Measurements from ENCODE around the gene RGMB. TPM values are rescaled to one million over a fixed set of nuclear protein-coding genes. Genes with fewer than 3 reads are reported as not detected.

Gene RGMB
- total and polyA plus RNA-seq, 2 donors (not counting 1 experiment from before 2014, with no cell fraction given) = 81.6 to 185 TPM

- Histone ChIP-seq H3K4me2 (ENCODE audit: extremely low read depth, insufficient read depth, low read length) (peak overlapping the region; percentile 26), H3K27me3 (ENCODE audit: control insufficient read depth, insufficient read depth, low read length) (no peaks in the 10 kb centered on the region), H4K20me1 (ENCODE audit: control insufficient read depth, extremely low read depth, insufficient read depth, low read length) (no peaks in the 10 kb centered on the region), H3K4me1 (ENCODE audit: control insufficient read depth, extremely low read depth, insufficient read depth, low read length) (no peaks in the 10 kb centered on the region), H3K4me3 (replicated peaks in 1 of 4; ENCODE audit: control extremely low read depth in 1 of 4, insufficient read depth in 1 of 4, low read depth in 3 of 4, low read length in 4 of 4) (no peak overlapping the region), H3K36me3 (ENCODE audit: control insufficient read depth, insufficient read depth, low read length) (no peaks in the 10 kb centered on the region), H3K9ac (ENCODE audit: insufficient read depth, low read length) (no peak overlapping the region), H3K9me3 (ENCODE audit: control insufficient read depth, insufficient read depth, low read depth, low read length) (no peaks in the 10 kb centered on the region), H2AFZ (ENCODE audit: low read length) (peak overlapping the region; percentile 39), H3K27ac (ENCODE audit: insufficient read depth, low read length) (no peak overlapping the region), H3K79me2 (ENCODE audit: control insufficient read depth, insufficient read depth, low read length) (no peaks in the 10 kb centered on the region)
- peak; percentile 20 to 30 for DNase-seq (ENCODE audit: low read depth in 2 of 2)
- TF ChIP-seq CTCF (conservative IDR thresholded peaks at IDR 0.05 in 1 of 2, IDR thresholded peaks at IDR 0.05 in 1 of 2; ENCODE audit: low read depth in 1 of 2, low read length in 2 of 2) (peak in 1 of 2 donors; percentile 53), EZH2 (IDR thresholded peaks at IDR 0.05; ENCODE audit: low read length, missing control alignments) (no peak)
Observed at GRCh38 chr5:98839469-98840383, 66.3 kb downstream of the RGMB start.

GRCh38 chr5:98840946-98841345 lies 67.5 kb downstream of the RGMB start:
- no peaks in the 10 kb centered on the region for H3K9me3 ChIP-seq (ENCODE audit: control insufficient read depth, insufficient read depth, low read depth, low read length)
- H3K4me3 ChIP-seq (replicated peaks in 1 of 4; ENCODE audit: control extremely low read depth in 1 of 4, insufficient read depth in 1 of 4, low read depth in 3 of 4, low read length in 4 of 4) = no peak overlapping the region
- no peaks in the 10 kb centered on the region for H4K20me1 ChIP-seq (ENCODE audit: control insufficient read depth, extremely low read depth, insufficient read depth, low read length)
- peak in 1 of 2 donors; percentile 6 for DNase-seq (ENCODE audit: low read depth in 2 of 2)
- no peak overlapping the region for H2AFZ ChIP-seq (ENCODE audit: low read length)
- no peaks in the 10 kb centered on the region for H3K79me2 ChIP-seq (ENCODE audit: control insufficient read depth, insufficient read depth, low read length)
- H3K4me2 ChIP-seq (ENCODE audit: extremely low read depth, insufficient read depth, low read length) = no peak overlapping the region
- TF ChIP-seq CTCF (conservative IDR thresholded peaks at IDR 0.05 in 1 of 2, IDR thresholded peaks at IDR 0.05 in 1 of 2; ENCODE audit: low read depth in 1 of 2, low read length in 2 of 2) (no peak), EZH2 (IDR thresholded peaks at IDR 0.05; ENCODE audit: low read length, missing control alignments) (no peak)
- H3K27me3 ChIP-seq (ENCODE audit: control insufficient read depth, insufficient read depth, low read length) = no peaks in the 10 kb centered on the region
- H3K4me1 ChIP-seq (ENCODE audit: control insufficient read depth, extremely low read depth, insufficient read depth, low read length) = no peaks in the 10 kb centered on the region
- no peaks in the 10 kb centered on the region for H3K36me3 ChIP-seq (ENCODE audit: control insufficient read depth, insufficient read depth, low read length)
- no peak overlapping the region for H3K27ac ChIP-seq (ENCODE audit: insufficient read depth, low read length)
- H3K9ac ChIP-seq (ENCODE audit: insufficient read depth, low read length) = no peak overlapping the region

GRCh38 chr5:98843481-98843880 lies 70.0 kb downstream of the RGMB start:
- Histone ChIP-seq H4K20me1 (ENCODE audit: control insufficient read depth, extremely low read depth, insufficient read depth, low read length) (no peaks in the 10 kb centered on the region), H3K79me2 (ENCODE audit: control insufficient read depth, insufficient read depth, low read length) (no peaks in the 10 kb centered on the region), H3K27ac (ENCODE audit: insufficient read depth, low read length) (no peak overlapping the region), H3K9me3 (ENCODE audit: control insufficient read depth, insufficient read depth, low read depth, low read length) (no peaks in the 10 kb centered on the region), H3K4me1 (ENCODE audit: control insufficient read depth, extremely low read depth, insufficient read depth, low read length) (no peaks in the 10 kb centered on the region), H3K27me3 (ENCODE audit: control insufficient read depth, insufficient read depth, low read length) (no peaks in the 10 kb centered on the region), H2AFZ (ENCODE audit: low read length) (no peak overlapping the region), H3K36me3 (ENCODE audit: control insufficient read depth, insufficient read depth, low read length) (no peaks in the 10 kb centered on the region), H3K4me2 (ENCODE audit: extremely low read depth, insufficient read depth, low read length) (no peak overlapping the region), H3K4me3 (replicated peaks in 1 of 4; ENCODE audit: control extremely low read depth in 1 of 4, insufficient read depth in 1 of 4, low read depth in 3 of 4, low read length in 4 of 4) (no peak overlapping the region), H3K9ac (ENCODE audit: insufficient read depth, low read length) (no peak overlapping the region)
- TF ChIP-seq EZH2 (IDR thresholded peaks at IDR 0.05; ENCODE audit: low read length, missing control alignments) = no peak
- no peak for TF ChIP-seq CTCF (conservative IDR thresholded peaks at IDR 0.05 in 1 of 2, IDR thresholded peaks at IDR 0.05 in 1 of 2; ENCODE audit: low read depth in 1 of 2, low read length in 2 of 2)
- DNase-seq (ENCODE audit: low read depth in 2 of 2) = no peak

All from fibroblast of lung (primary cell).